Nephron (organoid): Measurements from ENCODE around the gene AKNA.

Experiments
- H3K27ac Mint-ChIP-seq, 3 experiments: 2 replicates each; pipeline ENCODE4 v1.8.0; 2020; ENCODE audit warnings: mixed read lengths in 3 of 3, mild to moderate bottlenecking in 2 of 3, moderate library complexity in 1 of 3
- H3K27me3 Mint-ChIP-seq: 2 replicates; pipeline ENCODE4 v1.8.0; 2021; ENCODE audit warnings: low read depth, mild to moderate bottlenecking, moderate library complexity, mixed read lengths
- H3K36me3 Mint-ChIP-seq: 2 replicates; pipeline ENCODE4 v1.8.0; 2020; ENCODE audit warnings: low read depth, mixed read lengths
- H3K4me1 Mint-ChIP-seq: 2 replicates; pipeline ENCODE4 v1.8.0; 2020; ENCODE audit warnings: mixed read lengths
- H3K4me3 Mint-ChIP-seq, 3 experiments: 2 replicates each; pipeline ENCODE4 v1.8.0; 2020; ENCODE audit warnings: mild to moderate bottlenecking in 3 of 3, mixed read lengths in 3 of 3, moderate library complexity in 2 of 3
- H3K9me3 Mint-ChIP-seq: 2 replicates; pipeline ENCODE4 v1.8.0; 2020; ENCODE audit warnings: mixed read lengths
- CTCF ChIP-seq, 3 experiments: fragments of 200-600 bp; sonication (generic); IDR thresholded peaks; one replicate each; pipeline ENCODE4 v1.5.0; 2021; ENCODE audit warnings: antibody characterized with exemption in 3 of 3; ENCODE audit not compliant: unreplicated experiment in 3 of 3

AKNA gene

GRCh38 chr9:114413861-114414301, 26.1 kb upstream of the AKNA start:
- H3K9me3 Mint-ChIP-seq: no peaks in the 10 kb centered on the region
- H3K27ac Mint-ChIP-seq: peak overlapping the region in 2 of 3 experiments; percentile 12 to 59
- peaks cover 9% of the 10 kb centered on the region for H3K36me3 Mint-ChIP-seq
- H3K4me1 Mint-ChIP-seq: peaks cover 15% of the 10 kb centered on the region
- peaks cover 3% of the 10 kb centered on the region for H3K27me3 Mint-ChIP-seq
- H3K4me3 Mint-ChIP-seq: no peak overlapping the region
- no peak for TF ChIP-seq CTCF (IDR thresholded peaks at IDR 0.05; ENCODE audit: unreplicated experiment in 3 of 3)

- Mint-ChIP-seq H3K9me3 (no peaks in the 10 kb centered on the region), H3K27ac (peak overlapping the region in 1 of 3 experiments; percentile 35), H3K27me3 (peaks cover 8% of the 10 kb centered on the region), H3K4me3 (no peak overlapping the region), H3K4me1 (peaks cover 15% of the 10 kb centered on the region), H3K36me3 (no peaks in the 10 kb centered on the region)
- TF ChIP-seq CTCF (IDR thresholded peaks at IDR 0.05; ENCODE audit: unreplicated experiment in 3 of 3): no peak
Measured at GRCh38 chr9:114412048-114412683, 24.4 kb upstream of the AKNA start.

- H3K4me3 Mint-ChIP-seq: no peak overlapping the region
- peaks cover 15% of the 10 kb centered on the region for H3K4me1 Mint-ChIP-seq
- no peaks in the 10 kb centered on the region for H3K9me3 Mint-ChIP-seq
- H3K27ac Mint-ChIP-seq: no peak overlapping the region
- H3K27me3 Mint-ChIP-seq: peaks cover 8% of the 10 kb centered on the region
- TF ChIP-seq CTCF (IDR thresholded peaks at IDR 0.05; ENCODE audit: unreplicated experiment in 3 of 3): no peak
- no peaks in the 10 kb centered on the region for H3K36me3 Mint-ChIP-seq
Measured at GRCh38 chr9:114411452-114411851, 23.7 kb upstream of the AKNA start.

GRCh38 chr9:114410910-114411309, 23.1 kb upstream of the AKNA start:
- H3K4me3 Mint-ChIP-seq: no peak overlapping the region
- no peaks in the 10 kb centered on the region for H3K9me3 Mint-ChIP-seq
- no peaks in the 10 kb centered on the region for H3K36me3 Mint-ChIP-seq
- H3K27ac Mint-ChIP-seq: no peak overlapping the region
- no peak for TF ChIP-seq CTCF (IDR thresholded peaks at IDR 0.05; ENCODE audit: unreplicated experiment in 3 of 3)
- peaks cover 8% of the 10 kb centered on the region for H3K27me3 Mint-ChIP-seq
- peaks cover 15% of the 10 kb centered on the region for H3K4me1 Mint-ChIP-seq

GRCh38 chr9:114409842-114410241, 22.1 kb upstream of the AKNA start:
- TF ChIP-seq CTCF (IDR thresholded peaks at IDR 0.05; ENCODE audit: unreplicated experiment in 3 of 3): no peak
- Mint-ChIP-seq H3K4me1 (peaks cover 15% of the 10 kb centered on the region), H3K36me3 (peaks cover 3% of the 10 kb centered on the region), H3K4me3 (no peak overlapping the region), H3K27ac (no peak overlapping the region), H3K9me3 (no peaks in the 10 kb centered on the region), H3K27me3 (peaks cover 8% of the 10 kb centered on the region)

- Mint-ChIP-seq H3K27me3 (peaks cover 8% of the 10 kb centered on the region), H3K27ac (no peak overlapping the region), H3K4me1 (peaks cover 14% of the 10 kb centered on the region), H3K4me3 (no peak overlapping the region), H3K36me3 (peaks cover 3% of the 10 kb centered on the region), H3K9me3 (no peaks in the 10 kb centered on the region)
- TF ChIP-seq CTCF (IDR thresholded peaks at IDR 0.05; ENCODE audit: unreplicated experiment in 3 of 3): no peak
Measured at GRCh38 chr9:114409103-114409780, 21.5 kb upstream of the AKNA start.
